Mucosa of rectum (tissue), 2 donors: Measurements from ENCODE around the gene RWDD4.
"Not testable (repeated sequence)": the region's sequence is repeated elsewhere in the genome, so short reads cannot be mapped to it uniquely, and the experiment has no call there.

Experiments used
- H3K27ac ChIP-seq, 2 donors: one replicate each; pipeline ENCODE4 v1.7.0; 2013; ENCODE audit warnings: inconsistent platforms in 2 of 2, low read depth in 2 of 2, low read length in 2 of 2
- H3K27me3 ChIP-seq, 2 donors: one replicate each; pipeline ENCODE4 v1.7.0; 2013; ENCODE audit warnings: low read length in 2 of 2; ENCODE audit not compliant: control insufficient read depth in 2 of 2, insufficient read depth in 2 of 2
- H3K36me3 ChIP-seq, 2 donors: one replicate each; pipeline ENCODE4 v1.7.0; 2013; ENCODE audit warnings: low read length in 2 of 2; ENCODE audit not compliant: control insufficient read depth in 2 of 2, insufficient read depth in 2 of 2
- H3K4me1 ChIP-seq, 2 donors: one replicate each; pipeline ENCODE4 v1.7.0; 2013; ENCODE audit warnings: low read length in 2 of 2, mild to moderate bottlenecking in 1 of 2; ENCODE audit not compliant: control insufficient read depth in 2 of 2, insufficient read depth in 2 of 2
- H3K4me3 ChIP-seq, 2 donors: one replicate each; pipeline ENCODE4 v1.7.0; 2013; ENCODE audit warnings: low read length in 2 of 2
- H3K9ac ChIP-seq, 2 donors: one replicate each; pipeline ENCODE4 v1.7.0; 2013; ENCODE audit warnings: low read length in 2 of 2, low read depth in 1 of 2, mild to moderate bottlenecking in 1 of 2
- H3K9me3 ChIP-seq, 2 donors: one replicate each; pipeline ENCODE4 v1.7.0; 2013; ENCODE audit warnings: low read length in 2 of 2; ENCODE audit not compliant: control insufficient read depth in 2 of 2
- donor health status: healthy.
- donor health status: Normal muscosa, but diverticular disease.

Gene RWDD4

DNA sequence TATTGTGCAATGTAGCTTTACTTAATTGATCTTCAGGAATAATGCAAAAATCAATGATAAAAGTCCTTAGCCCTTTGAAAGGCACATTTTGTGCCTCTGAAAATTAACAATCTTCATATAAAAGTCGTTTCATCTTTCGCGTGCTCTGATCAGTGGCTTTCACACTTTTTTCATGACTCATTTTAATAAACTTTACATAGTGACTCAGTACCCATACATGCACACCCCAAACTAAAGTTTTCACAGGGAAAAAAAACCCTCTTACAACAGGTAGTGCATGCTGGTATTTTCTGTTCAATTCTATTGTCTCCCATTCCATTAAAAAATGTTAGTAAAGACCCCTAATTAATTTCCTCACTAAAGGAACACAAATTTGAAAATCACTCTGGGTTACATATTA is 21.5 kb downstream of the RWDD4 start:
- Histone ChIP-seq H3K27me3 (no peaks in the 10 kb centered on the region), H3K36me3 (peaks cover 0 to under 1% of the 10 kb centered on the region in 2 donors), H3K4me1 (no peaks in the 10 kb centered on the region), H3K27ac (no peak overlapping the region), H3K9me3 (no peaks in the 10 kb centered on the region), H3K4me3 (no peak overlapping the region), H3K9ac (no peak overlapping the region)

- H3K27ac ChIP-seq, result peak overlapping the region in 1 of 2 donors; percentile 8
- H3K36me3 ChIP-seq, result no peaks in the 10 kb centered on the region
- H3K9me3 ChIP-seq, result no peaks in the 10 kb centered on the region
- no peaks in the 10 kb centered on the region for H3K4me1 ChIP-seq
- no peaks in the 10 kb centered on the region for H3K27me3 ChIP-seq
- H3K9ac ChIP-seq, result peak overlapping the region in 1 of 2 donors; percentile 55
- peak overlapping the region; percentile 55 to 72 for H3K4me3 ChIP-seq
Measured at GRCh38 chr4:183636923-183637322, 22.1 kb downstream of the RWDD4 start.

DNA sequence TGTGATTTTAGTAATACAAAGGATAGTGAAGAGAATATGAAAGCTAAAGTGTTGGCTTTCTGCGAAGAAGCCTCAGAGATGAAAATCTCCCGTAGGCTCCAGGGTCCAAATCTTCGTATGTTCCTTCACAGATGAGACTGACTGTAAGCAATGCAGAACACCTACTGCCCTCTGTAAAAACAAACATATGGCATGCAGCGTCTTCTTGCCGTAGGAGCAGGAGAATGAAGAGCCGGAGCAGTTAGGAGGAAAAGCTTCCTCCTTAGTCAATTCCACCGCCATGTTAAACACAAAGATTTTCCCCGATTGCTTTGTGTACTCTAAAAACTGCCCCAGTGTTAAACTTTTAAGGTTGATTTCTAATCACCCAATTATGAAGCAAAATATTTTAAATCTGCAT is 22.5 kb downstream of the RWDD4 start:
- no peaks in the 10 kb centered on the region for H3K4me1 ChIP-seq
- peak overlapping the region; percentile 55 to 72 for H3K4me3 ChIP-seq
- no peaks in the 10 kb centered on the region for H3K9me3 ChIP-seq
- H3K27ac ChIP-seq, result peak overlapping the region in 1 of 2 donors; percentile 8
- peak overlapping the region in 1 of 2 donors; percentile 55 for H3K9ac ChIP-seq
- H3K36me3 ChIP-seq, result no peaks in the 10 kb centered on the region
- no peaks in the 10 kb centered on the region for H3K27me3 ChIP-seq

GRCh38 chr4:183635741-183636140 is 23.2 kb downstream of the RWDD4 start:
- no peak overlapping the region for H3K4me3 ChIP-seq
- H3K9me3 ChIP-seq, result no peaks in the 10 kb centered on the region
- no peaks in the 10 kb centered on the region for H3K36me3 ChIP-seq
- no peaks in the 10 kb centered on the region for H3K27me3 ChIP-seq
- no peak overlapping the region for H3K27ac ChIP-seq
- no peak overlapping the region for H3K9ac ChIP-seq
- no peaks in the 10 kb centered on the region for H3K4me1 ChIP-seq

DNA sequence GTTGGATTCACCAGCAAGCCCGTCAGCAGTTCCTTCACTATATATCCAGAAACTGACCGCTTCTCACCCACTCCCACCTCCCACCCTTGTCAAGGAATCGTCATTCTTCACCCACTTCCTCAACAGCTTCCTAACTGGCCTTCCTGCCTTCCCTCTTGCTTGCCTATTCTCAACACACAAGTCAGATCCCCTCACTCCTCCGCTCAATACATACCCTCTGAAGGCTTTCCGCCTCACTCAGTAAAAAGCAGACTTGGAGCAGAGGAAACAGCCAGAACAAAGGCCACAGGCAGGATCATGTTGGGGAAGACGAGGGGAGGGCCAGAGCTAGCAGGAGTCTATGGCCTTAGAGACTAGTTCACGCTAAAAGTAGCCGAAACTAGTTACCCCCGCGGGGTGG is 23.7 kb downstream of the RWDD4 start:
- H3K9me3 ChIP-seq, result no peaks in the 10 kb centered on the region
- H3K4me1 ChIP-seq, result no peaks in the 10 kb centered on the region
- no peak overlapping the region for H3K9ac ChIP-seq
- H3K27me3 ChIP-seq, result no peaks in the 10 kb centered on the region
- no peak overlapping the region for H3K4me3 ChIP-seq
- H3K27ac ChIP-seq, result no peak overlapping the region
- H3K36me3 ChIP-seq, result no peaks in the 10 kb centered on the region

DNA sequence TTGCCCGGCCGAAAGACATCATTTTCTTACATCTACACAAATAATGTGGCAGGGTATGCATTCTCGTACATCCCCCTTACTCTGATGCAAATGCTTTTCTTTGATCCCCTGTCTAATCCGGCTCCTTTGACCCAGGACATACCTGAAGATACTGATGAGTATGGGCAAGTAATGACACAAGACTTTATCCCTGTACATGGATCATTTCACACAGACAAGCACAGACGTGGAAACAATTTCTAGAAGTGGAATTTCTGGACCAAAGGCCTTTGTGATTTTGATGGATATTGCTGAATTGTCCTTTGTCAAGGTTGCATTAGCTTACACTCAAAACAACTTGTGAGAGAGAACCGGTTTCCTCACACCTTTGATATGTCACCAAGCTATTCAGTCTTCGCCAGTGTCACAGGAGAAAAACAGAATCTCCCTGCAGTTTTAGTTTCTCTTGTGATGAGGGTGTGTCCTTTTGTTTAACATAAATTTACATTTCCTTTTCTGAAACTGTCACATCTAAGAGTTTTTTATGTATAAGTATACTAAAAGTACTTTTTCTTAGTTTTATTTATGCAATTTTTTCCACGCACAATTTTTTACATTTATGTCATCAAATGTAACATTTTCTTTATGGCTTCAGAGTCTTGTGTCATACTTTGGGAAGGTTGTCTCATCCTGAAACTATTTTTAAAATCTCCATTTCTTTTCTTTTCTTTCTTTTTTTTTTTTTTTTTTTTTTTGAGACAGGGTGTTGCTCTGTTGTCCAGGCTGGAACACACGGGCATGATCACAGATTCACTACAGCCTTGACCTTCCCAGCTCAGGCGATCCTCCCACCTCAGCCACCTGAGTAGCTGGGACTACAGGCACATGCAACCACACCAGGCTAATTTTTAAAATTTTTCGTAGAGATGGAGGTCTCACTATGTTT is 25.2 kb downstream of the RWDD4 start:
- no peaks in the 10 kb centered on the region for H3K9me3 ChIP-seq
- no peaks in the 10 kb centered on the region for H3K4me1 ChIP-seq
- H3K27me3 ChIP-seq, result no peaks in the 10 kb centered on the region
- H3K27ac ChIP-seq, result no peak overlapping the region
- no peak overlapping the region for H3K4me3 ChIP-seq
- no peaks in the 10 kb centered on the region for H3K36me3 ChIP-seq
- no peak overlapping the region for H3K9ac ChIP-seq

- H3K27me3 ChIP-seq, result no peaks in the 10 kb centered on the region
- H3K36me3 ChIP-seq, result no peaks in the 10 kb centered on the region
- H3K4me3 ChIP-seq, result no peak overlapping the region
- no peaks in the 10 kb centered on the region for H3K9me3 ChIP-seq
- H3K4me1 ChIP-seq, result no peaks in the 10 kb centered on the region
- H3K27ac ChIP-seq, result no peak overlapping the region
- no peak overlapping the region for H3K9ac ChIP-seq
Measured at GRCh38 chr4:183632689-183633088, 26.3 kb downstream of the RWDD4 start.

DNA sequence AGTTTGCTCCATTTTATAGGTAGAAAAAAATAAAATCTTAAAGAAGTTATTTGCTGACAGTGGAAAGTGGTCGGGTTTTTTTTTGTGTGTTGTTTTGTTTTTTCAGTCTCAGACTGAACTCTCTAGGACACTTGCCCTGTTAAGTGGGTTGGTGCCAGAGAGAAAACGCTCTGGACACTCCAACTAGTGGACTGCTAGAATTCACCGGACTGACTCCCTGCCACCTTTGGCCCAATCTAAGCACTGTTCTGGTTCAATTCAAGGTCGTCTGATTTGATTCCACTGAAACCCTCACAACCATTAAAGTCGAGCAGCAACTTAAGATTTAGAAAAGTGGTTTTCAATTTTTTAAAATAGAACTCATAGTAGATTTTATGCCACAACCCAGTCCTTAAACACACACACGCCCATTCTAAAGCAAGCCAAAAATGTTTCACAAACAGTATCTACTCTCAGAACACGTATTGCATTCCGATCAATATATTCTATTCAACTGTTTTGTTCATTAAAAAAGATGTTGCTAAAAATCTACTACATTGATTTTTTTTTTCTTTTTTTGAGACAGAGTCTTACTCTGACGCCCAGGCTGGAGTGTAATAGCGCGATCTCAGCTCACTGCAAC is 27.3 kb downstream of the RWDD4 start:
- no peaks in the 10 kb centered on the region for H3K36me3 ChIP-seq
- no peak overlapping the region for H3K27ac ChIP-seq
- no peak overlapping the region for H3K4me3 ChIP-seq
- no peaks in the 10 kb centered on the region for H3K4me1 ChIP-seq
- no peaks in the 10 kb centered on the region for H3K27me3 ChIP-seq
- no peak overlapping the region for H3K9ac ChIP-seq
- no peaks in the 10 kb centered on the region for H3K9me3 ChIP-seq

GRCh38 chr4:183627979-183628588 is 30.9 kb downstream of the RWDD4 start:
- no peaks in the 10 kb centered on the region for H3K9me3 ChIP-seq
- H3K27me3 ChIP-seq, result no peaks in the 10 kb centered on the region
- H3K36me3 ChIP-seq, result no peaks in the 10 kb centered on the region
- H3K9ac ChIP-seq, result no peak overlapping the region
- no peak overlapping the region for H3K4me3 ChIP-seq
- H3K4me1 ChIP-seq, result no peaks in the 10 kb centered on the region
- H3K27ac ChIP-seq, result no peak overlapping the region

DNA sequence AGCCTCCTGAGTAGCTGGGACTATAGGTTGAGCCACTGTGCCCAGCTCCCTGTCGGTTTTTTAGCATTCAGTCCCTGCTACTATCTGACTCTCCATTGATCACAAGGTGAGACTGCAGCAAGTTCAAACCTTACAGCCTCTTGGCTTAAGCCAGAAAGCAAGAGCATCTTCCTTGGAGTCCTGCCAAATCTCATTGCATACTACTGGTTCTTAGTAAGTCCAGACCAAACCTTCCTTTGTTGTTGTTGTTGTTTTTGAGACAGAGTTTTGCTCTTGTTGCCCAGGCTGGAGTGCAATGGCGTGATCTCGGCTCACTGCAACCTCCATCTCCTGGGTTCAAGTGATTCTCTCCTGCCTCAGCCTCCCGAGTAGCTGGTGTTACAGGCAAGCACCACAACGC is 31.7 kb downstream of the RWDD4 start:
- H3K4me3 ChIP-seq, H3K36me3 ChIP-seq, H3K4me1 ChIP-seq, H3K9me3 ChIP-seq, H3K9ac ChIP-seq, H3K27ac ChIP-seq, H3K27me3 ChIP-seq: not testable (repeated sequence)
